ENCODE measurements around the gene SYNPR. TPM values are rescaled to one million over a fixed set of nuclear protein-coding genes. Genes with fewer than 3 reads are reported as not detected.

Gene SYNPR
- total RNA-seq, 2 experiments from 2014 or later = not detected

GRCh38 chr3:63561879-63562278 lies 283.8 kb downstream of the SYNPR start:
- no peaks in the 10 kb centered on the region for H3K36me3 Mint-ChIP-seq (ENCODE audit: low read depth)
- no peaks in the 10 kb centered on the region for H3K4me1 Mint-ChIP-seq
- POLR2A ChIA-PET = no interaction called here
- no peak overlapping the region for H3K4me3 Mint-ChIP-seq
- no peak for DNase-seq
- no peak overlapping the region for H3K27ac Mint-ChIP-seq
- no peaks in the 10 kb centered on the region for H3K27me3 Mint-ChIP-seq
- H3K9me3 Mint-ChIP-seq = no peaks in the 10 kb centered on the region
- CTCF ChIA-PET = no interaction called here

DNA sequence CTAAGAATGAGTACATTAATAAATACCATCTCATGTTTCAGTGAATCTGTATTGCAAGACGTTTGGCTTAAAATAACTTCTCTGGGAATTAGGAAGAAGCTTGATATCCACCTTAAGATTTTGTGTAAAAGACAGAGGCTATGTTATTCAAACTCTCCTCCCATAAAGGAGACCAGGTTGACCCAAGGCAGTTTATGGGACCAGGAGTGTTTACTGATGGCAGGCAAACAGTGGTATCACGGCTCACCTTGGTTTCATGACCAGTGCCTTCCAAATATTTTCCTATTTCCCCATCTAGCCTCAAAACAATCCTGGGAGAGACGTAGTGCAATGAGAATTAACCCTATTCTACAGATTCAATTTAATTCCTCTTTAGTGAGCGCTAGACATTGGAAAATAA lies 284.2 kb downstream of the SYNPR start:
- Mint-ChIP-seq H3K9me3 (no peaks in the 10 kb centered on the region), H3K4me1 (no peaks in the 10 kb centered on the region), H3K27ac (no peak overlapping the region), H3K36me3 (ENCODE audit: low read depth) (no peaks in the 10 kb centered on the region), H3K4me3 (no peak overlapping the region), H3K27me3 (no peaks in the 10 kb centered on the region)
- no peak for DNase-seq
- ChIA-PET POLR2A (no interaction called here), CTCF (no interaction called here)

GRCh38 chr3:63563572-63563971 lies 285.5 kb downstream of the SYNPR start:
- H3K4me3 Mint-ChIP-seq = no peak overlapping the region
- no peaks in the 10 kb centered on the region for H3K4me1 Mint-ChIP-seq
- CTCF ChIA-PET = no interaction called here
- no peaks in the 10 kb centered on the region for H3K9me3 Mint-ChIP-seq
- H3K36me3 Mint-ChIP-seq (ENCODE audit: low read depth) = no peaks in the 10 kb centered on the region
- POLR2A ChIA-PET = no interaction called here
- no peak overlapping the region for H3K27ac Mint-ChIP-seq
- H3K27me3 Mint-ChIP-seq = no peaks in the 10 kb centered on the region
- DNase-seq = no peak

DNA sequence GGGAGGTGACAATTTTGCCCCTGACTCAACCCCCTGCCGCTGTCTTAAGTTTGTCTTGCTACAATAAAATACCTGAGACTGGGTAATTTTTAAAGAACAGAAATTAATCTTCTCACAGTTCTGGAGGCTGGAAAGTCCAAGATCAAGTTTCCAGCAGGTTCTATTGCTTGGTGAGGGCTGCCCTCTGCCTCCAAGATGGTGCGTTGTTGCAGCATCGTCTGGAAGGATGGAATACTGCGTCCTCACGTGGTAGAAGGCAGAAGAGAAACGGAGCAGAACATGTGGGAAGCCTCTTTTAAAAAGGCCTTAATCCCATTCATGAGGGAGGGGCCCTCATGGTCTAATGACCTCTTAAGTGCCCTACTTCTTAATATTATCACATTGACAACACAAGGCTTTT lies 287.1 kb downstream of the SYNPR start:
- no peak for DNase-seq
- Mint-ChIP-seq H3K9me3 (no peaks in the 10 kb centered on the region), H3K4me1 (no peaks in the 10 kb centered on the region), H3K27ac (no peak overlapping the region), H3K4me3 (no peak overlapping the region), H3K36me3 (ENCODE audit: low read depth) (no peaks in the 10 kb centered on the region), H3K27me3 (no peaks in the 10 kb centered on the region)
- CTCF ChIA-PET = interaction anchor here (1.2 kb wide), 1 partner anchor 13 kb away, joined by 3 read pairs; no protein-coding TSS in a partner anchor
- POLR2A ChIA-PET = no interaction called here

DNA sequence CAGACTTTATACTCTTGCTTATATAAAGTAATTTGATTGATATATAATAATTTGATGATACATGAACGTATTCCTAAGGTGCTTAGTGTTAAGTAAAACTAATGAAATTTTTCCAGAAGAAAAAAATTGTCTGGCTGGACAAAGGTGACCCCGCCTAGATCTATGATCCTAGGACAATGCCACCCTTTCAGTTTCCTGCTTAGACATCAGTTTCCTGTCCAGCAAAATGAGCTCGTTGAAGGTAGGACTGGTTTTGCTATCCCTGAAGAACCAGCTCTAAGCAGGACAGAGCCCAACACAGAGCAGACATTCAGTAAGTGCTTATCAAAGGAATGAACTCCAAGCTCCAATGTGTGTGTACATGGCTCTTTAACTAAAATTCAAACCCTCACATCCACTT lies 293.6 kb downstream of the SYNPR start:
- Mint-ChIP-seq H3K27ac (no peak overlapping the region), H3K36me3 (ENCODE audit: low read depth) (no peaks in the 10 kb centered on the region), H3K4me1 (no peaks in the 10 kb centered on the region), H3K4me3 (no peak overlapping the region), H3K9me3 (no peaks in the 10 kb centered on the region), H3K27me3 (no peaks in the 10 kb centered on the region)
- no peak for DNase-seq
- ChIA-PET CTCF (no interaction called here), POLR2A (no interaction called here)

DNA sequence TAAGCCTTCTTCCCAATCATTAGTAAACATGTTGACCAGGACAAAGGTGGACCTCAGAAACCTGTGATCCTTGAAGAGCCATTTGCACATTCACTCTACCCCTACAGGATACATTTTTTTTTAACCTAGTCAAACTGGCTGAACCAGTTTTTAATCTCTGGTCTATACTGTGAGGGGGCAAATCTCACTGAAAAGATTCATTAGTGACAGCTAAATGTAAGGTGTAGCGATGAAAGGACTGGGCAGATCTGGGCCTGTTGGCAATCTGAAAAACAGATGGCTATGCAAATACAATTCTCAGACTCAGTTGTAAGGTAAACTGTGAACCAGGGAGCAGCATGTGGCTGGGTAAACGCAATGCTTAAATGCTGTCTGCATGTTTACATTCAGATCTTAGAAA lies 298.7 kb downstream of the SYNPR start:
- H3K36me3 Mint-ChIP-seq (ENCODE audit: low read depth) = no peaks in the 10 kb centered on the region
- H3K27me3 Mint-ChIP-seq = no peaks in the 10 kb centered on the region
- DNase-seq = no peak
- CTCF ChIA-PET = no interaction called here
- H3K4me3 Mint-ChIP-seq = no peak overlapping the region
- no peaks in the 10 kb centered on the region for H3K9me3 Mint-ChIP-seq
- H3K4me1 Mint-ChIP-seq = no peaks in the 10 kb centered on the region
- no peak overlapping the region for H3K27ac Mint-ChIP-seq
- POLR2A ChIA-PET = no interaction called here

DNA sequence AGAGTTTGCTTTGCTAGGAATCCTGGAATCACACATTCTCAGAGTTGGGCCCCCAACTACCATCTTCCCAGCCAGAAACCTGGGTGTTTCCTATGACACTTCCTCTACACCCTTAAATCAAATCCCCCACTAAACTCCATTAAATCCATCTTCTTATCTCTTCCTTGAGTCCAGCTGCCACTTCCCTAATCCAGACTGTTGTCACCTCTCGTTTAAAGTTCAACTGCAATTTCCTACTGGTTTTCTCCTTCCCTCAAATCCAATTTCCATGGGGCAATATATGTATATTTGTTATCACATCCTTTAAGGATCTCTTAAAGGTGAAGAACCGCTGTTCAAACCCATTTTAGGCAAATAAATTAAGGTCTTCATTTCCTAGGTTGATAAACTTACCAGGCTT lies 300.8 kb downstream of the SYNPR start:
- CTCF ChIA-PET = no interaction called here
- H3K9me3 Mint-ChIP-seq = no peaks in the 10 kb centered on the region
- POLR2A ChIA-PET = no interaction called here
- no peaks in the 10 kb centered on the region for H3K27me3 Mint-ChIP-seq
- DNase-seq = no peak
- H3K36me3 Mint-ChIP-seq (ENCODE audit: low read depth) = no peaks in the 10 kb centered on the region
- H3K27ac Mint-ChIP-seq = no peak overlapping the region
- no peaks in the 10 kb centered on the region for H3K4me1 Mint-ChIP-seq
- no peak overlapping the region for H3K4me3 Mint-ChIP-seq

DNA sequence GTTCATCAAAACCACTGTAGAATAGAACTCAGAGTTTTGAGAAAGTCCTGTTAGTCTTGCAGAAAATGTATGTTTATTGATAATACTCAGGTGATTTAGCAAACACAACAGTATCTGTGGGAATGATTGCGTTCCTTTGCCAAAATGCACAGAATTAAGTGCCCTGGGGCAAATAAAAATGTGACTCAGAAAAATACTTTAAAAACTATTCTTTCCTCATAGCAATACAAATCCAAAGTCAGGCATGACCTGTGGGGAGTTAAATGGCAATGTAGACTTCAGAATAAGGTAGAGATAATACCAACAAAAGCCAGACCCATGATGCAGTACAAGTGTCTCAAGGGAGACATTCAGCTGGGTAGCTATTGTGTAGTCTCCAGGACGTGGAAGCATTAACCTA lies 302.0 kb downstream of the SYNPR start:
- no peak overlapping the region for H3K27ac Mint-ChIP-seq
- no peaks in the 10 kb centered on the region for H3K9me3 Mint-ChIP-seq
- H3K27me3 Mint-ChIP-seq = no peaks in the 10 kb centered on the region
- no peaks in the 10 kb centered on the region for H3K4me1 Mint-ChIP-seq
- no peak overlapping the region for H3K4me3 Mint-ChIP-seq
- POLR2A ChIA-PET = no interaction called here
- no peaks in the 10 kb centered on the region for H3K36me3 Mint-ChIP-seq (ENCODE audit: low read depth)
- no peak for DNase-seq
- CTCF ChIA-PET = no interaction called here

DNA sequence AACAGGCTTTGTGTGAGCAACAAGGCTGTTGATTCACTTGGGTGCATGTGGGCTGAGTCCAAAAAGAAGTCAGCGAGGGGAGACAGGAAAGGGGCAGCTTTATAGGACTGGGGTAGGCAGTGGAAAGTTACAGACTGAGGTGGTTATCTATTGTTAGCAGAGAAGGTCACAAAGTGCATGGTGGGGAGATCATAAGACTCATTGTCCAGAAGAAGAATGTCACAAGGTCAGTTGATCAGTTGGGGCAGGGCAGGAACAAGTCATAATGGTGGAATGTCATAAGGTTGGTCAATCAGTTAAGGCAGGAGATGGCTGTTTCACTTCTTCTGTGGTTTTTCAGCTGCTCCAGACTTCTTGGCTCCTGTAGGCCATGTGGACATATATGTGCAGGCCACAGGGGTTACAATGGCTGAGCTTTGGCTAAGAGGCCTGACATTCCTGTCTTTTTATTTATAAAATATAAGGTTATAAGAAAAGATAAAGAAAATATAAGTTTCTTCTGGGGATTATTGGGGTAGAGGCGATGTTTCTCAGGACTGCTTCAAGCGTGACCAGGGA lies 304.9 kb downstream of the SYNPR start:
- POLR2A ChIA-PET = no interaction called here
- Mint-ChIP-seq H3K27me3 (no peaks in the 10 kb centered on the region), H3K9me3 (no peaks in the 10 kb centered on the region), H3K4me1 (no peaks in the 10 kb centered on the region), H3K27ac (no peak overlapping the region), H3K4me3 (no peak overlapping the region), H3K36me3 (ENCODE audit: low read depth) (no peaks in the 10 kb centered on the region)
- CTCF ChIA-PET = no interaction called here
- DNase-seq = no peak

DNA sequence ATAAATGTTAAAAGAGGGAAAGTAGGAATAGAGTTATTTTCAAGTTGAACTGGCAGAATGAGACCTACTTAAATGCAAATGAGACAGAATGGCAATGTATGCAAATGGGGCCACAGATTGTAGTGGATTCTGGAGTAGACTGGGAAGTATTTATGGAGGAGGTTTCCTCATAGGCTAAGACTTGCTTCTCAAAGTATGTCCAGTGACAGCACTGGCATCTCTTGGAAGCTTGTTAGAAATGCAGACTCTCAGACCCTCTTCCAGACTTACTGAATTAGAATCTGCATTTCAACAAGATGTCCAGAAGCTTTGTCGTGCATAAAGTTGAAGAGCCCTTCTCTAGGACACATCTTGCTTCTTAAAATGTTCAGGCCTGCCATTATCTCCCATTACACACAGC lies 306.6 kb downstream of the SYNPR start:
- H3K9me3 Mint-ChIP-seq = peaks cover 4% of the 10 kb centered on the region
- no peaks in the 10 kb centered on the region for H3K4me1 Mint-ChIP-seq
- ChIA-PET CTCF (no interaction called here), POLR2A (no interaction called here)
- DNase-seq = no peak
- H3K27me3 Mint-ChIP-seq = no peaks in the 10 kb centered on the region
- H3K27ac Mint-ChIP-seq = no peak overlapping the region
- no peaks in the 10 kb centered on the region for H3K36me3 Mint-ChIP-seq (ENCODE audit: low read depth)
- no peak overlapping the region for H3K4me3 Mint-ChIP-seq

GRCh38 chr3:63585927-63586326 lies 307.8 kb downstream of the SYNPR start:
- Mint-ChIP-seq H3K4me1 (no peaks in the 10 kb centered on the region), H3K4me3 (no peak overlapping the region), H3K36me3 (ENCODE audit: low read depth) (no peaks in the 10 kb centered on the region), H3K27ac (no peak overlapping the region), H3K9me3 (peaks cover 4% of the 10 kb centered on the region), H3K27me3 (no peaks in the 10 kb centered on the region)
- no peak for DNase-seq
- POLR2A ChIA-PET = no interaction called here
- CTCF ChIA-PET = no interaction called here

DNA sequence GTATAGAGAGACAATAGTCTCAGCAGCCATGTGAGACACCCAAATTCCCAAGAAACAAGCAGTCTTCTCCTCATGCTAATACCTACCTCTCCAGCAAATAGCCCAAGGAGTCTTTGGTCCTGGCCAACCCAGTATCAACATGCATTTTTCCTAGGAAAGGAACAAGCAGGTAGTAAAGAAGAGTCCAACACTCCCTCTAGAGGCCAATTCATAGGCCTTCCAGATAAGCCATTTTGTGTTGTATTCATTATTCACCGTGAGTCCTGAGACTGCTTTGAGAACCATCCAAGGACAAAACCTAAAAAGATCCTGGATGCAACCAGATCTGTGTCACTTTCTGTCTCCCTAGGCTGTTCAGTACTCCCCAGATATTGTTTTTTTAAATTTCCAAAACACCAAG lies 310.8 kb downstream of the SYNPR start:
- ChIA-PET CTCF (no interaction called here), POLR2A (no interaction called here)
- no peak overlapping the region for H3K4me3 Mint-ChIP-seq
- DNase-seq = no peak
- H3K27me3 Mint-ChIP-seq = no peaks in the 10 kb centered on the region
- peaks cover 4% of the 10 kb centered on the region for H3K9me3 Mint-ChIP-seq
- no peaks in the 10 kb centered on the region for H3K4me1 Mint-ChIP-seq
- no peaks in the 10 kb centered on the region for H3K36me3 Mint-ChIP-seq (ENCODE audit: low read depth)
- H3K27ac Mint-ChIP-seq = no peak overlapping the region

DNA sequence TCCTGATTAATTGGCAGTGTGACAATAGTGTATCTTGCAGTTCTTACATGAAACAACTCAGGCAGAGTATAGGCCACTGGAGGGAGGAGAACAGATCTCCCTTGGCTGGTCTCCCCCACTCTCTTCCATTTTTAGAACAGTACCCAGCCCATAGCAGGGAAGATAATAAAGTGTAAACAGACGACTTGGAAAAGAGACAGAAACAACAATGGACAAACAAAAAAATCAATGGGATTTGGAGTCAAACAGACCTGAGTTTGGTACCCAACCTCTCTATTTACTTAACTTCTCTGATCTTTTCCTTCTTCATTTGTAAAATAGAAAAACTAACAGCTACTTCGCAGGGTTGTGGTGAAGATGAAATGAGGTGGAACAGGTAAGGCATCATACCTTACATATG lies 315.7 kb downstream of the SYNPR start:
- POLR2A ChIA-PET = no interaction called here
- Mint-ChIP-seq H3K27me3 (no peaks in the 10 kb centered on the region), H3K4me3 (no peak overlapping the region), H3K4me1 (no peaks in the 10 kb centered on the region), H3K27ac (no peak overlapping the region), H3K9me3 (peaks cover 1% of the 10 kb centered on the region), H3K36me3 (ENCODE audit: low read depth) (no peaks in the 10 kb centered on the region)
- DNase-seq = no peak
- CTCF ChIA-PET = no interaction called here

- Mint-ChIP-seq H3K27ac (no peak overlapping the region), H3K4me3 (no peak overlapping the region), H3K27me3 (no peaks in the 10 kb centered on the region), H3K4me1 (no peaks in the 10 kb centered on the region), H3K9me3 (no peaks in the 10 kb centered on the region), H3K36me3 (ENCODE audit: low read depth) (no peaks in the 10 kb centered on the region)
- CTCF ChIA-PET = no interaction called here
- DNase-seq = no peak
- POLR2A ChIA-PET = no interaction called here
These were observed 317.1 kb downstream of the SYNPR start for GRCh38 chr3:63595221-63595620.

GRCh38 chr3:63597019-63597418 lies 318.9 kb downstream of the SYNPR start:
- ChIA-PET POLR2A (no interaction called here), CTCF (no interaction called here)
- Mint-ChIP-seq H3K4me1 (no peaks in the 10 kb centered on the region), H3K27ac (no peak overlapping the region), H3K9me3 (no peaks in the 10 kb centered on the region), H3K36me3 (ENCODE audit: low read depth) (no peaks in the 10 kb centered on the region), H3K27me3 (no peaks in the 10 kb centered on the region), H3K4me3 (no peak overlapping the region)
- no peak for DNase-seq

Measured in activated CD4-positive, alpha-beta T cell treated with anti-CD3 and anti-CD28 coated beads, Interleukin-2, amount 10 ng/mL, durations not matched to agents 7 days and 5 days (primary cell).